Endothelial cell of umbilical vein (primary cell): Measurements from ENCODE around the gene LRP1B. TPM values are rescaled to one million over a fixed set of nuclear protein-coding genes. Genes with fewer than 3 reads are reported as not detected.

Experiments
- BruUV-seq: library from RNA; stranded (reverse); fragments of 400-500 nt; replicated peaks from 2 replicates; lab custom pipeline; 2021; lab: Mats Ljungman, UMichigan
- CTCF ChIA-PET: fragments of 300-600, 350-600 bp; sonication (Branson Sonifier 250); formaldehyde crosslinking; loops from one replicate; lab custom pipeline; 2021; ENCODE audit warnings: antibody characterized with exemption, inconsistent platforms; lab: Charles Lee
- POLR2A ChIA-PET: fragments of 300-600, 350-600 bp; sonication (Branson Sonifier 250); formaldehyde crosslinking; loops from one replicate; lab custom pipeline; 2021; ENCODE audit warnings: antibody characterized with exemption, inconsistent platforms; lab: Charles Lee
- DNase-seq: peaks from one replicate; pipeline ENCODE4 v3.0.0-alpha.2; 2011; ENCODE audit warnings: low read depth, low spot score
- FAIRE-seq: peaks from 2 replicates; lab custom pipeline; 2011; peaks lifted over from hg19 to GRCh38; lab: Jason Lieb, UNC
- H2AFZ ChIP-seq: 2 replicates; pipeline ENCODE4 v1.6.0; 2012; ENCODE audit warnings: low read depth, low read length, control low read depth, inconsistent platforms
- H3K27ac ChIP-seq: 2 replicates; pipeline ENCODE4 v1.5.1; 2011; ENCODE audit warnings: low read depth, mild to moderate bottlenecking, control low read depth, low read length, moderate library complexity; ENCODE audit not compliant: insufficient read depth
- H3K27me3 ChIP-seq, 2 experiments: 2 replicates each; pipeline versions ENCODE4 v1.6.0 to v1.6.1; 2011; ENCODE audit warnings: low read length in 2 of 2, mixed read lengths in 1 of 2; ENCODE audit not compliant: control insufficient read depth in 2 of 2, insufficient read depth in 2 of 2
- H3K36me3 ChIP-seq, 2 experiments: 2 replicates in 1 of 2; 3 replicates in 1 of 2; pipeline ENCODE4 v1.5.1; 2011; ENCODE audit warnings: low read length in 2 of 2, mild to moderate bottlenecking in 1 of 2, moderate library complexity in 1 of 2; ENCODE audit not compliant: control insufficient read depth in 2 of 2, insufficient read depth in 2 of 2; ENCODE audit errors: extremely low read depth in 1 of 2
- H3K4me1 ChIP-seq: 3 replicates; pipeline ENCODE4 v1.5.1; 2011; ENCODE audit warnings: mild to moderate bottlenecking, low read length; ENCODE audit not compliant: control insufficient read depth, insufficient read depth; ENCODE audit errors: extremely low read depth
- H3K4me2 ChIP-seq: 2 replicates; pipeline ENCODE4 v1.6.1; 2011; ENCODE audit warnings: low read length, control low read depth, mixed read lengths; ENCODE audit not compliant: insufficient read depth
- H3K4me3 ChIP-seq, 3 experiments: fragments of 200-600 bp in 1 of 3; sonication (generic), shearing (Covaris generic) in 1 of 3; replicated peaks in 1 of 3; 2 replicates each; pipeline ENCODE4 v1.5.1; 2011 to 2016; ENCODE audit warnings: control low read depth in 3 of 3, low read length in 3 of 3, mild to moderate bottlenecking in 2 of 3, inconsistent platforms in 1 of 3, low read depth in 1 of 3, moderate library complexity in 1 of 3; ENCODE audit not compliant: insufficient read depth in 1 of 3
- H3K79me2 ChIP-seq: 2 replicates; pipeline ENCODE4 v1.6.0; 2012; ENCODE audit warnings: low read length, inconsistent platforms; ENCODE audit not compliant: control insufficient read depth, insufficient read depth
- H3K9ac ChIP-seq: replicated peaks from 2 replicates; pipeline ENCODE3; 2011; ENCODE audit warnings: low read length, control low read depth; ENCODE audit not compliant: insufficient read depth; ENCODE audit errors: extremely low read depth
- H3K9me1 ChIP-seq: replicated peaks from 3 replicates; pipeline ENCODE4 v1.6.0; 2011; ENCODE audit warnings: mild to moderate bottlenecking, low read length; ENCODE audit not compliant: control insufficient read depth, insufficient read depth; ENCODE audit errors: extremely low read depth
- H3K9me3 ChIP-seq: replicated peaks from 2 replicates; pipeline ENCODE4 v1.5.1; 2012; ENCODE audit warnings: low read length, inconsistent platforms; ENCODE audit not compliant: control insufficient read depth, insufficient read depth
- H4K20me1 ChIP-seq: replicated peaks from 2 replicates; pipeline ENCODE3; 2011; ENCODE audit warnings: mild to moderate bottlenecking, low read length; ENCODE audit not compliant: control insufficient read depth, insufficient read depth; ENCODE audit errors: extremely low read depth
- CTCF ChIP-seq, 2 donors: IDR thresholded peaks; 1 replicate in 1 of 2; 2 replicates in 1 of 2; pipeline ENCODE4 v1.5.1; 2011; ENCODE audit warnings: low read length in 2 of 2, mild to moderate bottlenecking in 2 of 2, moderate library complexity in 2 of 2, control low read depth in 1 of 2, inconsistent platforms in 1 of 2, low read depth in 1 of 2; ENCODE audit not compliant: insufficient read depth in 1 of 2; ENCODE audit errors: extremely low read depth in 1 of 2
- EZH2 ChIP-seq: IDR thresholded peaks from 2 replicates; pipeline ENCODE4 v1.6.1; 2012; ENCODE audit warnings: borderline replicate concordance, low read depth, mild to moderate bottlenecking, moderate library complexity, low read length, inconsistent platforms; ENCODE audit not compliant: severe bottlenecking
- FOS ChIP-seq: IDR thresholded peaks from 2 replicates; pipeline ENCODE4 v1.6.1; 2011; ENCODE audit warnings: mild to moderate bottlenecking, low read length, moderate library complexity, borderline replicate concordance; ENCODE audit not compliant: insufficient read depth
- GATA2 ChIP-seq: IDR thresholded peaks from 2 replicates; pipeline ENCODE4 v1.7.0; 2011; ENCODE audit warnings: low read depth, mild to moderate bottlenecking, moderate library complexity, mixed read lengths, low read length; ENCODE audit not compliant: insufficient read length, insufficient read depth
- JUN ChIP-seq: IDR thresholded peaks from 2 replicates; pipeline ENCODE4 v1.6.1; 2011; ENCODE audit warnings: borderline replicate concordance, low read depth; ENCODE audit not compliant: insufficient read length, insufficient read depth
- MAX ChIP-seq: IDR thresholded peaks from 2 replicates; pipeline ENCODE4 v1.6.1; 2011; ENCODE audit not compliant: insufficient read depth, insufficient read length
- MYC ChIP-seq: IDR thresholded peaks from one replicate; pipeline ENCODE4 v1.6.1; 2011; ENCODE audit warnings: mild to moderate bottlenecking, low read depth, low read length
- POLR2A ChIP-seq: IDR thresholded peaks from 2 replicates; pipeline ENCODE4 v1.6.1; 2012; ENCODE audit warnings: low read depth, mild to moderate bottlenecking, control low read depth, low read length
- POLR2AphosphoS5 ChIP-seq: IDR thresholded peaks from 2 replicates; pipeline ENCODE4 v1.6.1; 2012; ENCODE audit warnings: low read depth, mild to moderate bottlenecking, control low read depth, low read length, moderate library complexity; ENCODE audit not compliant: insufficient read depth
- dilution Hi-C: fragments of 300-500 bp; cut with MboI; formaldehyde crosslinking; loops from one replicate; pipeline ENCODE4 v1.15.0; 2019; ENCODE audit warnings: low sequenced_read_pairs; ENCODE audit not compliant: extremely low pct_ligation_motif_present
- intact Hi-C: fragments of 100-400 bp; cut with micrococcal nuclease; formaldehyde crosslinking; loops from one replicate; pipeline ENCODE4 v1.10.0; 2022
- polyA plus RNA-seq, 4 experiments: library from polyadenylated mRNA; depleted of rRNA in 3 of 4; stranded (reverse) in 3 of 4; unstranded in 1 of 4; fragments of >200 nt; gene quantifications; 2 replicates each; pipeline versions ENCODE4 v1.2.1 to v1.2.3, GENCODE V29; 2011 to 2012; ENCODE audit warnings: missing spikeins in 1 of 4
- total RNA-seq: library from RNA; stranded (reverse); gene quantifications from 2 replicates; pipeline ENCODE4 v1.2.3, GENCODE V29; 2021

The LRP1B gene
- total and polyA plus RNA-seq, 2 donors (not counting 3 experiments of a cell fraction or from before 2014, with no cell fraction given): 0.03 to 0.07 TPM

- no TSS peak for BruUV-seq
- no peak for TF ChIP-seq EZH2
- FAIRE-seq: no peak
Measured at GRCh38 chr2:140595107-140595506, 1535.7 kb downstream of the LRP1B start.

DNA sequence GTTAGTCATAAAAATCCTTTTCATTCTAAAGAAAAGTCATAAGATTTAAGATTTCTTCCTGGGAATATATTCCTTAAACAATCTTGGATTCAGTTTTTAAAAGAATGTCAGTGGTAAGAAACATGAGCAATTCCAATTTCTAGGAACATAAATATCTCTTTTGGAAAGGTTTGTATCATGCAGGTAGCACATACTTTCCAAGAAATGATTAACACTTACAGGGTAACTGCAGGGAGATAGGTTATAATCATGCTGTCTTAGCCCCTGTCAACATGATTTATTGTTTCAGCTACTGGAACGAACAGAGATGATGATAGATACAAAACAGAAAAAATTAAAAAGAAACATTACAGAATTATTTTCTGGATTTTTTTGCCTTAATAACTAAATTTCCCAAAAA, 1537.7 kb downstream of the LRP1B start:
- Histone ChIP-seq H3K27ac (no peak overlapping the region), H4K20me1 (no peaks in the 10 kb centered on the region), H3K9ac (no peak overlapping the region), H3K79me2 (no peaks in the 10 kb centered on the region), H3K4me3 (no peak overlapping the region), H3K4me1 (no peaks in the 10 kb centered on the region), H3K4me2 (no peak overlapping the region), H2AFZ (no peak overlapping the region), H3K9me3 (no peaks in the 10 kb centered on the region), H3K27me3 (no peaks in the 10 kb centered on the region), H3K9me1 (no peaks in the 10 kb centered on the region), H3K36me3 (no peaks in the 10 kb centered on the region)
- BruUV-seq: no TSS peak
- ChIA-PET POLR2A (no interaction called here), CTCF (no interaction called here)
- intact Hi-C loops: no loop called here
- FAIRE-seq (no peak), DNase-seq (no peak)
- dilution Hi-C loops: no loop called here
- TF ChIP-seq POLR2A (no peak), GATA2 (no peak), MYC (no peak), MAX (no peak), EZH2 (no peak), JUN (no peak), POLR2AphosphoS5 (no peak), CTCF (IDR thresholded peaks at IDR 0.05; ENCODE audit: extremely low read depth in 1 of 2, insufficient read depth in 1 of 2, low read depth in 1 of 2, low read length in 2 of 2) (no peak), FOS (no peak)

More at GRCh38 chr2:140595107-140595506, 1535.7 kb downstream of the LRP1B start:
- no peaks in the 10 kb centered on the region for H3K4me1 ChIP-seq
- H3K9me3 ChIP-seq: no peaks in the 10 kb centered on the region
- H3K9ac ChIP-seq: no peak overlapping the region
- POLR2A ChIA-PET: no interaction called here
- no peak overlapping the region for H3K4me2 ChIP-seq
- H2AFZ ChIP-seq: no peak overlapping the region
- no peak overlapping the region for H3K27ac ChIP-seq
- dilution Hi-C loops: no loop called here
- intact Hi-C loops: no loop called here
- H3K27me3 ChIP-seq: no peaks in the 10 kb centered on the region
- CTCF ChIA-PET: interaction anchor here (1.7 kb wide), 1 partner anchor 41 kb away, joined by 3 read pairs; no protein-coding TSS in a partner anchor
- H3K9me1 ChIP-seq: no peaks in the 10 kb centered on the region
- DNase-seq: no peak
- no peaks in the 10 kb centered on the region for H3K79me2 ChIP-seq
- H3K36me3 ChIP-seq: no peaks in the 10 kb centered on the region
- no peaks in the 10 kb centered on the region for H4K20me1 ChIP-seq
- H3K4me3 ChIP-seq: no peak overlapping the region
